Mucosa of rectum (tissue), 2 donors: ENCODE measurements around the gene PRICKLE1.

Experiments used
- H3K27ac ChIP-seq, 2 donors: one replicate each; pipeline ENCODE4 v1.7.0; 2013; ENCODE audit warnings: inconsistent platforms in 2 of 2, low read depth in 2 of 2, low read length in 2 of 2
- H3K27me3 ChIP-seq, 2 donors: one replicate each; pipeline ENCODE4 v1.7.0; 2013; ENCODE audit warnings: low read length in 2 of 2; ENCODE audit not compliant: control insufficient read depth in 2 of 2, insufficient read depth in 2 of 2
- H3K36me3 ChIP-seq, 2 donors: one replicate each; pipeline ENCODE4 v1.7.0; 2013; ENCODE audit warnings: low read length in 2 of 2; ENCODE audit not compliant: control insufficient read depth in 2 of 2, insufficient read depth in 2 of 2
- H3K4me1 ChIP-seq, 2 donors: one replicate each; pipeline ENCODE4 v1.7.0; 2013; ENCODE audit warnings: low read length in 2 of 2, mild to moderate bottlenecking in 1 of 2; ENCODE audit not compliant: control insufficient read depth in 2 of 2, insufficient read depth in 2 of 2
- H3K4me3 ChIP-seq, 2 donors: one replicate each; pipeline ENCODE4 v1.7.0; 2013; ENCODE audit warnings: low read length in 2 of 2
- H3K9ac ChIP-seq, 2 donors: one replicate each; pipeline ENCODE4 v1.7.0; 2013; ENCODE audit warnings: low read length in 2 of 2, low read depth in 1 of 2, mild to moderate bottlenecking in 1 of 2
- H3K9me3 ChIP-seq, 2 donors: one replicate each; pipeline ENCODE4 v1.7.0; 2013; ENCODE audit warnings: low read length in 2 of 2; ENCODE audit not compliant: control insufficient read depth in 2 of 2
- donor health status: healthy.
- donor health status: Normal muscosa, but diverticular disease.

PRICKLE1 gene

GRCh38 chr12:42534184-42534838 is 55.2 kb downstream of the PRICKLE1 start:
- Histone ChIP-seq H3K9me3 (no peaks in the 10 kb centered on the region), H3K4me3 (no peak overlapping the region), H3K4me1 (no peaks in the 10 kb centered on the region), H3K27ac (no peak overlapping the region), H3K27me3 (no peaks in the 10 kb centered on the region), H3K36me3 (no peaks in the 10 kb centered on the region), H3K9ac (no peak overlapping the region)

DNA sequence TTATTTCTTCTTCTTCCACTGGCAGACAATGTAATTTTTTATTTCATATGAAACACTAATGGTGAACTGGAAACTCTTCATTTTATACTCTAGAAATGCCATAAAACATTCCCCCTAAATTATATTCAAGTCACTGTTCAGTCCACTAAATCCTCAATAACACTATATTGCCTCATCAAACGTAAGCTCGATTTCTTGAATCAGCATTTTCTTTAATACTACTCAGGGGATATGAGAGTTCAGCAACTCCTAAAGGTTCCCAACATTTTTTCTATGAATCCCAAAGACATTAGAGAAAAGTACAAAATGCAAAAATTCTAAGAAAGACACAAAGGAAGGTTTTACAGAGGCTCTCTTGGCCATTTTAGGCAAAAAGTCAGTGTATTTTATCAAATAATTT is 59.3 kb downstream of the PRICKLE1 start:
- H3K27me3 ChIP-seq = no peaks in the 10 kb centered on the region
- no peak overlapping the region for H3K9ac ChIP-seq
- no peaks in the 10 kb centered on the region for H3K36me3 ChIP-seq
- H3K9me3 ChIP-seq = no peaks in the 10 kb centered on the region
- no peak overlapping the region for H3K27ac ChIP-seq
- H3K4me1 ChIP-seq = no peaks in the 10 kb centered on the region
- H3K4me3 ChIP-seq = no peak overlapping the region

- H3K4me3 ChIP-seq = no peak overlapping the region
- H3K9ac ChIP-seq = no peak overlapping the region
- no peaks in the 10 kb centered on the region for H3K9me3 ChIP-seq
- no peaks in the 10 kb centered on the region for H3K27me3 ChIP-seq
- H3K36me3 ChIP-seq = no peaks in the 10 kb centered on the region
- H3K4me1 ChIP-seq = no peaks in the 10 kb centered on the region
- no peak overlapping the region for H3K27ac ChIP-seq
Measured at GRCh38 chr12:42525444-42525843, 64.1 kb downstream of the PRICKLE1 start.

DNA sequence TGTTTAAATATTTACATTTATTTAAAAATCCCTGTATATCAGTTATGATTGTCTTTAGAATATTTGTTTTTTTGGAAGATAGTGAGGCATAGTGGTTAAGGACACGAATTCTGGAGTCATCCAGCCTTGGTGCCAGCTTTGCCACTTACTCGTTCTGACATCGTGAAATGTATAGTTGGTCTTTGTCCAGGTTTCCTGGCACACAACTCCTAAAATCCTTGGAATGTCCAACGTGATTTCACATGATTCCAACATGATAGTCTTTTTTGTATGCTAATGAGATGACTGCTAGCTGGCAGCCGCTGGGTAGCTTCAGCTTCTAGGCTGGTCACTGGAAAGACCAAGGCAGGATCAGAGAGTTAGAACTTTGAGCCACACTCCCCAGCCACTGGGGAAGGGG is 64.8 kb downstream of the PRICKLE1 start:
- H3K4me1 ChIP-seq = no peaks in the 10 kb centered on the region
- H3K9ac ChIP-seq = no peak overlapping the region
- no peaks in the 10 kb centered on the region for H3K36me3 ChIP-seq
- no peaks in the 10 kb centered on the region for H3K27me3 ChIP-seq
- no peak overlapping the region for H3K27ac ChIP-seq
- no peaks in the 10 kb centered on the region for H3K9me3 ChIP-seq
- no peak overlapping the region for H3K4me3 ChIP-seq

- Histone ChIP-seq H3K27me3 (no peaks in the 10 kb centered on the region), H3K4me3 (no peak overlapping the region), H3K9ac (no peak overlapping the region), H3K4me1 (no peaks in the 10 kb centered on the region), H3K9me3 (no peaks in the 10 kb centered on the region), H3K36me3 (no peaks in the 10 kb centered on the region), H3K27ac (no peak overlapping the region)
Measured at GRCh38 chr12:42516573-42516972, 73.0 kb downstream of the PRICKLE1 start.

DNA sequence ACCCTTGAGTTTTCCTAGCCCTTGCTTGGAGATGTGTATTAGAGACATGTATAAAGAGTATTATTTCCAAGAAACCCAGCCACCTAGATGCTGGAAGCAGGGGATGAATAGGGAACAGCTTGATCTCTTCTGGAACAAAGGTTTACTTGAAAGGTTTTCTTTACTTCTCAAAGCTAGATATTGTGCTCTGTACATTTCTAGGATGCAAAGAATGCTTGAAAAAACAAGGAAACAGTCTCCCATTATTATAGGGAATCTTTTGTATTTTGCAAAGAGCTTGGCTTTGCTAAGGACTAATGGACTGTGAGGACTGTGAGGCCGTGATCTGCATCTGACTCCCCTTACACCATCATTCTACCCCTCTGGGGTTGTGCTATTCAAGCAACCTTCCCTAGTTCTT is 77.9 kb downstream of the PRICKLE1 start:
- no peaks in the 10 kb centered on the region for H3K4me1 ChIP-seq
- no peak overlapping the region for H3K4me3 ChIP-seq
- no peaks in the 10 kb centered on the region for H3K27me3 ChIP-seq
- no peaks in the 10 kb centered on the region for H3K9me3 ChIP-seq
- H3K27ac ChIP-seq = no peak overlapping the region
- no peak overlapping the region for H3K9ac ChIP-seq
- no peaks in the 10 kb centered on the region for H3K36me3 ChIP-seq

DNA sequence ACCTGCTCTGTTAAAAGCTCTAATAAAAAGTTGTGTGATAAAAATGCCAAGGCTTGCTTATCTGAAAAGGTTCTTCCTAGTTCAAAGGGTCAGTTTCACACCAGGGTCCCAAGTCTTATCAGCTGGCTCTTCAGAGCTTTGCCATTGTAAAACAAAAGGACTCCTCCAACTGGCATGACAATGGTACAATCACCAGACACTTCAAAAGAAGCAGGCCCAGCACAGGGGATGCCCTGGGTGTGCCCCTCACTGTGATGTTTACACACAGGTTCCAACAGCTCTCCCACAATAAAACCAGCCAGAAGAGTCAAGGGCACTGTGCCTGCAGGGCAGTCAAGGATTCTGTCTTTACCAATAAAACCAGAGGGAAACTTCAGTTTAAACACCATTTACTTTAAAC is 78.7 kb downstream of the PRICKLE1 start:
- Histone ChIP-seq H3K9me3 (no peaks in the 10 kb centered on the region), H3K4me3 (no peak overlapping the region), H3K36me3 (no peaks in the 10 kb centered on the region), H3K27me3 (no peaks in the 10 kb centered on the region), H3K4me1 (no peaks in the 10 kb centered on the region), H3K27ac (no peak overlapping the region), H3K9ac (no peak overlapping the region)

DNA sequence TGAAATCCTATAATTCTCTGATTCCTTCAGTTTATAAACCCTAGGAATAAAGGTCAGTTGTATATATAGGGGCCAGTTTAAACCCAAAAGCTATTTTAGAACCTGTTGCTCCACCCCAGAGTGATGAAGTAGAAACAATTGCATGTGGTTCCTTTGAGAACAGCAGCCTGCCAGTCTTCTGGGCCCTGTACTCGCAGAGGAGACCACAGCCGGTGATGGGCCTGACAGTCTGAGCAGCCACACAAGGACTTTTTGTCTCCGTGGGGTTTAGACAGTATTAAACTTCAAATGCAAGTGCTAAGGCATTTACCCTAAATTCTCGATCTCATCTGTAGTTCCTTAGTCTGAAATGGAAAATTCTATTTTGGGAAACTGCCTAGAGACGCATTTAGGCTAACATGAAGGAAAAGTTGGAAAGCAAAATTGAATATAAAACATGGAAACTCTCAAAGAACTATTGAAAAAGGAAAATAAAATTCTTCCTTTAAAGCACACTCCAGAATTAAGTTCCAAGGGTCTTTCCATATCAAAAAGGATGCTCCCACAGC is 80.6 kb downstream of the PRICKLE1 start:
- Histone ChIP-seq H3K27ac (no peak overlapping the region), H3K27me3 (no peaks in the 10 kb centered on the region), H3K9me3 (no peaks in the 10 kb centered on the region), H3K36me3 (no peaks in the 10 kb centered on the region), H3K4me1 (no peaks in the 10 kb centered on the region), H3K9ac (no peak overlapping the region), H3K4me3 (no peak overlapping the region)

DNA sequence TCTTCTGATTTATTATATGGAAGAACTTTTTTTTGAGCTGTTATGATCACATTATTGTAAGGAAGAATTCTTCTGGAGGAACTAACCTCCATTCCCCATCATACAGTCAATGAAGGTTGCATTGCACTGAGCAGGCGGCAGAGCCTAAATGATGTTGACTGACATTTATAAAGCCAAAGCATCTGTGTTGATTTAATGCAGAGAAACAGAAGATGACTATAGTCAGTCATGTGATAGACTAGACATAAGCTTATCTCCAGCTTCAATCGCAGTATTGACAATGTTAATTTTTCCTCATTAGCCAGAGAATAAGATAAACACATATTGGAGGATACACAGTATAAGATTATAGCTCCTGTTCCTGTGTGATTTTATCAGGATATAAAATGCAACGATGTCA is 82.0 kb downstream of the PRICKLE1 start:
- Histone ChIP-seq H3K4me1 (no peaks in the 10 kb centered on the region), H3K9me3 (no peaks in the 10 kb centered on the region), H3K9ac (no peak overlapping the region), H3K27me3 (no peaks in the 10 kb centered on the region), H3K4me3 (no peak overlapping the region), H3K36me3 (no peaks in the 10 kb centered on the region), H3K27ac (no peak overlapping the region)

DNA sequence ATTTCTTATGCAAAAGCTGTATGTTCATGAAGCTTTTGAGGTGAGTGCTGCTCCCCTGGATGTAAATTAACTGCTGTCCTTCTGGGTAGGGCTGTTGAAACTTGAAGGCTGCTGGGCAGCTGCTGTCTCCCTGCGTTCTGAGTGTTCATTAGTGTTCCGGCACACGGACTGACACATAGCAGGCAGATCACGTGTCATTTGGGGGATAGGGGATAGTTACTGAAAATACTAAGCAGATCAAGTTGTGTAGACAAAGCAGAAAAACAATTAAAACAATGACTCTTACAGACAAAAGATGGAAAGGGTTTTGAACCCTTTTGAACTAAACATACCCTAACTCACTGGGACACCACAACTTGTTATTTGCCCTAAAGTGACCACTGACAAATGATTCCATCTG is 82.5 kb downstream of the PRICKLE1 start:
- H3K4me3 ChIP-seq = no peak overlapping the region
- H3K9ac ChIP-seq = no peak overlapping the region
- no peaks in the 10 kb centered on the region for H3K27me3 ChIP-seq
- no peaks in the 10 kb centered on the region for H3K9me3 ChIP-seq
- no peaks in the 10 kb centered on the region for H3K36me3 ChIP-seq
- H3K4me1 ChIP-seq = no peaks in the 10 kb centered on the region
- H3K27ac ChIP-seq = no peak overlapping the region
